ENCODE measurements around the gene DMD.

GRCh38 chrX:32010212-32010611 lies 1201.1 kb downstream of the DMD start:
- TF ChIP-seq EZH2 (IDR thresholded peaks at IDR 0.05; ENCODE audit: insufficient read depth, poor library complexity, severe bottlenecking) (no peak), EZH2phosphoT487 (IDR thresholded peaks at IDR 0.05; ENCODE audit: insufficient read depth, low read depth) (no peak)

Measured in GM23248 (cell line).